Measurements from ENCODE around the gene ARNT2.

DNA sequence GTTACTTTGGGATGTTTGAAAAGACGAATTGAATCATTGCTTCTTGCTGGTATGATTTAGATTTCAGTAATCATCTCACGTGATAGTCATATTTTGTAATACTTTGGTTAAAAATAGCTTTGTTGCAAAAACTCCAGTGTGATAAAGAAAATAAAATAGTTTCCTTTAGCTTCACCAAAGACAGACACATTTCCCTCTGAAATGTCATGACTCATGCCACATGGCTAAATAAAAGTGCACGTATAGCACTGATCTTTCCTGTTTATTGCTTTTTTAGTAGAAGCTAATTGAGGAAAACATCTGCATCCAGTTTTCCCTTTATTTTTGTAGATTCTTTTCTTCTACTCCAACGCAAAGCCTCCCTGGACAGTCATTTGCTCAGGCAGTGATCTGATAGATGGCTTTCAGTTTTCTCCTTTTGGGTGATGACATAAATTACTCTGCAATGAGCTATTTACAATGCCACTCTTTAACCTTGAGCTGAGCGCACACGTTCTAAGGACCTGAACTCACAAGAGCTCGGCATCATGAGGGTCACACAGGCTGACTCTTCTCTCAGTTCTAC is 84.9 kb downstream of the ARNT2 start:
- TF ChIP-seq, protein P1, sequence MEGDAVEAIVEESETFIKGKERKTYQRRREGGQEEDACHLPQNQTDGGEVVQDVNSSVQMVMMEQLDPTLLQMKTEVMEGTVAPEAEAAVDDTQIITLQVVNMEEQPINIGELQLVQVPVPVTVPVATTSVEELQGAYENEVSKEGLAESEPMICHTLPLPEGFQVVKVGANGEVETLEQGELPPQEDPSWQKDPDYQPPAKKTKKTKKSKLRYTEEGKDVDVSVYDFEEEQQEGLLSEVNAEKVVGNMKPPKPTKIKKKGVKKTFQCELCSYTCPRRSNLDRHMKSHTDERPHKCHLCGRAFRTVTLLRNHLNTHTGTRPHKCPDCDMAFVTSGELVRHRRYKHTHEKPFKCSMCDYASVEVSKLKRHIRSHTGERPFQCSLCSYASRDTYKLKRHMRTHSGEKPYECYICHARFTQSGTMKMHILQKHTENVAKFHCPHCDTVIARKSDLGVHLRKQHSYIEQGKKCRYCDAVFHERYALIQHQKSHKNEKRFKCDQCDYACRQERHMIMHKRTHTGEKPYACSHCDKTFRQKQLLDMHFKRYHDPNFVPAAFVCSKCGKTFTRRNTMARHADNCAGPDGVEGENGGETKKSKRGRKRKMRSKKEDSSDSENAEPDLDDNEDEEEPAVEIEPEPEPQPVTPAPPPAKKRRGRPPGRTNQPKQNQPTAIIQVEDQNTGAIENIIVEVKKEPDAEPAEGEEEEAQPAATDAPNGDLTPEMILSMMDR (IDR thresholded peaks at IDR 0.05), result no peak
- no peak for TF ChIP-seq POLR2A (IDR thresholded peaks at IDR 0.05)
- no peak for TF ChIP-seq POLR2AphosphoS5 (IDR thresholded peaks at IDR 0.05)
- no peak for TF ChIP-seq EP300 (IDR thresholded peaks at IDR 0.05)
